Glutamatergic neuron (in vitro differentiated cells): ENCODE data around the gene TBX4. TPM values are rescaled to one million over a fixed set of nuclear protein-coding genes. Genes with fewer than 3 reads are reported as not detected.

ENCODE experiments used
- DNase-seq: peaks from one replicate; pipeline ENCODE4 v3.0.0; 2022
- H3K27ac Mint-ChIP-seq: one replicate; pipeline ENCODE4 v1.8.0; 2020; ENCODE audit warnings: mild to moderate bottlenecking, mixed read lengths, inconsistent platforms; ENCODE audit not compliant: unreplicated experiment
- H3K27me3 Mint-ChIP-seq: one replicate; pipeline ENCODE4 v1.8.0; 2020; ENCODE audit warnings: mild to moderate bottlenecking, moderate library complexity, mixed read lengths, inconsistent platforms; ENCODE audit not compliant: unreplicated experiment
- H3K36me3 Mint-ChIP-seq: one replicate; pipeline ENCODE4 v1.8.0; 2020; ENCODE audit warnings: mild to moderate bottlenecking, mixed read lengths, inconsistent platforms; ENCODE audit not compliant: unreplicated experiment
- H3K4me1 Mint-ChIP-seq: one replicate; pipeline ENCODE4 v1.8.0; 2020; ENCODE audit warnings: mild to moderate bottlenecking, low read depth, mixed read lengths, inconsistent platforms; ENCODE audit not compliant: unreplicated experiment
- H3K4me3 Mint-ChIP-seq: one replicate; pipeline ENCODE4 v1.8.0; 2020; ENCODE audit warnings: mild to moderate bottlenecking, mixed read lengths, inconsistent platforms; ENCODE audit not compliant: unreplicated experiment
- H3K9me3 Mint-ChIP-seq: one replicate; pipeline ENCODE4 v1.8.0; 2020; ENCODE audit warnings: mild to moderate bottlenecking, moderate library complexity, mixed read lengths, inconsistent platforms; ENCODE audit not compliant: unreplicated experiment
- CTCF ChIP-seq: fragments of 200-600 bp; sonication (generic); IDR thresholded peaks from one replicate; pipeline ENCODE4 v1.5.0; 2021; ENCODE audit not compliant: partially characterized antibody, unreplicated experiment
- total RNA-seq: library from RNA; stranded (reverse); fragmentation: NEBNext Ultra II Directional; extraction: Animal tissue kit (Norgen Biotek cat#: 25700); gene quantifications from one replicate; pipeline ENCODE4 v1.2.1, GENCODE V29; 2021; ENCODE audit not compliant: unreplicated experiment

Gene TBX4
- total RNA-seq, 1 donor from 2014 or later: not detected

GRCh38 chr17:61404913-61405685 lies 47.1 kb upstream of the TBX4 start:
- peaks cover 21% of the 10 kb centered on the region for H3K9me3 Mint-ChIP-seq
- TF ChIP-seq CTCF: no peak
- H3K27me3 Mint-ChIP-seq: peaks cover 42% of the 10 kb centered on the region
- H3K36me3 Mint-ChIP-seq: no peaks in the 10 kb centered on the region
- no peak overlapping the region for H3K4me3 Mint-ChIP-seq
- H3K4me1 Mint-ChIP-seq: peaks cover 10% of the 10 kb centered on the region
- no peak overlapping the region for H3K27ac Mint-ChIP-seq
- peak; percentile 59 for DNase-seq

- TF ChIP-seq CTCF: no peak
- no peak overlapping the region for H3K4me3 Mint-ChIP-seq
- no peaks in the 10 kb centered on the region for H3K36me3 Mint-ChIP-seq
- H3K27ac Mint-ChIP-seq: no peak overlapping the region
- peaks cover 23% of the 10 kb centered on the region for H3K9me3 Mint-ChIP-seq
- peak; percentile 15 for DNase-seq
- H3K4me1 Mint-ChIP-seq: peaks cover 10% of the 10 kb centered on the region
- H3K27me3 Mint-ChIP-seq: peaks cover 47% of the 10 kb centered on the region
Measured at GRCh38 chr17:61405686-61406536, 46.3 kb upstream of the TBX4 start.

- no peak overlapping the region for H3K4me3 Mint-ChIP-seq
- peaks cover 10% of the 10 kb centered on the region for H3K4me1 Mint-ChIP-seq
Measured at GRCh38 chr17:61406537-61406845, 45.7 kb upstream of the TBX4 start.

GRCh38 chr17:61406971-61407911 lies 45.0 kb upstream of the TBX4 start:
- H3K27ac Mint-ChIP-seq: no peak overlapping the region
- no peak overlapping the region for H3K4me3 Mint-ChIP-seq
- no peak for TF ChIP-seq CTCF
- H3K36me3 Mint-ChIP-seq: no peaks in the 10 kb centered on the region
- no peak for DNase-seq
- peaks cover 40% of the 10 kb centered on the region for H3K27me3 Mint-ChIP-seq
- H3K9me3 Mint-ChIP-seq: peaks cover 18% of the 10 kb centered on the region
- peaks cover 10% of the 10 kb centered on the region for H3K4me1 Mint-ChIP-seq

More at GRCh38 chr17:61406537-61406845, 45.7 kb upstream of the TBX4 start:
- H3K27ac Mint-ChIP-seq: no peak overlapping the region
- peaks cover 18% of the 10 kb centered on the region for H3K9me3 Mint-ChIP-seq
- H3K36me3 Mint-ChIP-seq: no peaks in the 10 kb centered on the region
- peaks cover 43% of the 10 kb centered on the region for H3K27me3 Mint-ChIP-seq
- TF ChIP-seq CTCF: no peak
- no peak for DNase-seq
